Measurements from ENCODE around the gene TMPRSS5.

TMPRSS5 gene

DNA sequence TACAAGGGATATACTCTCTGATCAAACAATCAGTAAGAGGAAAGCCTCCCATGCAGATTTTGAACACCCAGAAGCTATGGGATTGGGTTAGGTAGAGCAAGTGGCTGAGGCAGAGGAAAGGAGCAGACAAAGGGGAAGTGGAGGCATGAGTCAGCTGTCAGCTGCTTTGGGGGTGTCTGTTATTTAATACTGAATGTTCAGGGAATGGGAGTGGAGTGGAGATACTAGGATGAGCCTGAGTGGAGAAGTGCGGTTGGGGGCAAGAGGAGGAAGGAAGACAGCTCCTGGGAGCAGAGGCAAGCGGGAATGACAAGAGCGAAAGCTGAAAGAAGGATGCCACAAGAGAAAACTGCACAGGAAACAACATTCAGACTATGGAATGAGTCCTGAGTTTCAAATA, 22.7 kb upstream of the TMPRSS5 start:
- no peak for DNase-seq (ENCODE audit: low read depth)
- H3K4me3 ChIP-seq (ENCODE audit: low read depth, low read length) = no peak overlapping the region
- TF ChIP-seq CTCF (IDR thresholded peaks at IDR 0.05; ENCODE audit: low read depth, low read length, missing control alignments) = no peak

- TF ChIP-seq CTCF (IDR thresholded peaks at IDR 0.05; ENCODE audit: low read depth, low read length, missing control alignments) = no peak
- no peak for DNase-seq (ENCODE audit: low read depth)
- no peak overlapping the region for H3K4me3 ChIP-seq (ENCODE audit: low read depth, low read length)
Measured at GRCh38 chr11:113725913-113726312, 19.8 kb upstream of the TMPRSS5 start.

- no peak for DNase-seq (ENCODE audit: low read depth)
- H3K4me3 ChIP-seq (ENCODE audit: low read depth, low read length) = no peak overlapping the region
- no peak for TF ChIP-seq CTCF (IDR thresholded peaks at IDR 0.05; ENCODE audit: low read depth, low read length, missing control alignments)
Measured at GRCh38 chr11:113725407-113725806, 19.3 kb upstream of the TMPRSS5 start.

DNA sequence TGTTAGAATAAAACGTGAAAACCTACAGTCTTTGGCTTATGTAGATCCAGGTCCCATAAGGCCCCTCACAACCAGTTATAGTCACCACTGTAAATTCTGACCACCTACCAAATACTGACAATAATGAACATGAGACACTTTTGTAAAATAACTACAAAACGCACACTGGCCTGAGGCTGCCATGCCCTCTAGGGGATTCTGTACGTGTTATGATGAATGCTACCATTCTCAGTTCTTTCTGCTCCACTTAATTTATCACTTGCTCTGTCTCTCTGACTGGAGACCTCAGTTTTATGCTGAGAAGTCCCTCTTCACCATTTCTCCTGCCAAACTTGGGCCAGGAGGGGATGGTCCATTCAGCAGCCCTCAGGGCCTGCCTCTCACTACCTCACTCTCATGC, 18.7 kb upstream of the TMPRSS5 start:
- no peak for DNase-seq (ENCODE audit: low read depth)
- no peak overlapping the region for H3K4me3 ChIP-seq (ENCODE audit: low read depth, low read length)
- no peak for TF ChIP-seq CTCF (IDR thresholded peaks at IDR 0.05; ENCODE audit: low read depth, low read length, missing control alignments)

DNA sequence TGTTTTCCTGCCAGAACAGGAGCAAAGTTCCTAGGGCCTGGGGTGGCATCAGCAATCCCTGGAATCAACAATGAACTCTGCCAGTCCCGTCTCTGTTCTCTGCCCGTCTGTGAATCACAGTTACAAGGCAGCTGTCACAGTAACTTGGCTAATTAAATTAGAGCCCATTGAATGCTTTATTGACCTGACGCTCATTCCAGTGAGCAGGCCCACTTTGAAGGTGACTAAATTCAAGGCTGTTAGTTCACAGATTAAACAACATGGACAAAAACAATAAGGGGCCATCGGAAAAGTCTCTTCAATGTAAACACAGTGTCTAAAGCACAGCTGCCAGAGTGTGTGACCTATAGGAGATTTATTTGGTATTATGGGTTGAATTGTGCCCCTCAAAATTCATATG, 17.7 kb upstream of the TMPRSS5 start:
- no peak overlapping the region for H3K4me3 ChIP-seq (ENCODE audit: low read depth, low read length)
- no peak for TF ChIP-seq CTCF (IDR thresholded peaks at IDR 0.05; ENCODE audit: low read depth, low read length, missing control alignments)
- DNase-seq (ENCODE audit: low read depth) = no peak

DNA sequence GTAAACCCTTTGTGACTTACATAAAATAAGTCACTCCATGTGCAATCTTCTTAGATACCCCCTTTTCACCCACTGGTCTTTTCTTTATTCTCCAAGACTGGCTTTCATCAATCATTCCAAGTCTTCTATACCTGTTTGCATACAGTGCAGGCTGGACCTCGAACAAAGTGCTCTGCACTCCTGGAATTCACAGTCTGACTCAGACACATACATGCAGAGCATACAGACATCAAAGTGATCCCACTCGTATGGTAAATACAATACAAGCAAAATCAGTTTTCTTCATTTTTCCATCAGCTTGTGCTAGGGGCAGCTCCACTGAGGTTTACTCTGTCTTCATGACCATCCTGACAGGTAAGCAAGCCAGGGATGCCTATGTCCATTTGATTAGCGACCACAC, 16.8 kb upstream of the TMPRSS5 start:
- DNase-seq (ENCODE audit: low read depth) = no peak
- no peak for TF ChIP-seq CTCF (IDR thresholded peaks at IDR 0.05; ENCODE audit: low read depth, low read length, missing control alignments)
- no peak overlapping the region for H3K4me3 ChIP-seq (ENCODE audit: low read depth, low read length)

DNA sequence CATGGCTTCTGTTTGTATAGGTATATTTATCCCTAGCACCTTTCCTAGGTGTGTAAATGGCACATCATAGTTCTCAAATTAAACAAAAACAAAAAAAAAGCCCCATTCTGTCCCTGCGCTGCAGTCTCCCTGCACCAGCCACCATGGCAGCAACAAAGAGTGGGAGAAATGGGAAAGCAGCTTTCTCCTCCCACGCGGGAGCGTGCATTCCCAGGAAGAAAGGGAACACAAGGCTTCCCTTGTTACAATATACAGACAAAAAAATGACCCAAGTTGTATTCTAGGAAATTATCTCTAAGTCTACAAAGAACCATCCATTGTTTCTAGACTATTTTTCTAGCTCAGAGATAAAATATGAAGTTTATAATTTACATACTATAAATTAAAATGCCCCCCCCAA, 16.1 kb upstream of the TMPRSS5 start:
- H3K4me3 ChIP-seq (ENCODE audit: low read depth, low read length) = no peak overlapping the region
- DNase-seq (ENCODE audit: low read depth) = no peak
- TF ChIP-seq CTCF (IDR thresholded peaks at IDR 0.05; ENCODE audit: low read depth, low read length, missing control alignments) = no peak

All from GM12864 (cell line).